ENCODE measurements around the gene ELP1. TPM values are rescaled to one million over a fixed set of nuclear protein-coding genes. Genes with fewer than 3 reads are reported as not detected.

The ELP1 gene
- total and polyA plus RNA-seq, 4 donors: 9.3 to 27.7 (median 16.4) TPM

- no peak for DNase-seq (ENCODE audit: low spot score)
- Histone ChIP-seq H3K9ac (ENCODE audit: low read depth in 1 of 2, low read length in 2 of 2) (no peak overlapping the region), H3K9me3 (ENCODE audit: control insufficient read depth in 4 of 4, low read length in 3 of 4) (no peaks in the 10 kb centered on the region), H3K4me1 (ENCODE audit: control insufficient read depth in 4 of 4, insufficient read depth in 4 of 4, low read length in 3 of 4) (peaks cover 0 to 2% (median 0%) of the 10 kb centered on the region in 4 donors), H3K36me3 (ENCODE audit: control insufficient read depth in 4 of 4, insufficient read depth in 3 of 4, low read depth in 1 of 4, low read length in 3 of 4) (no peaks in the 10 kb centered on the region), H3K27me3 (ENCODE audit: control insufficient read depth in 4 of 4, insufficient read depth in 4 of 4, low read length in 3 of 4) (no peaks in the 10 kb centered on the region), H3K27ac (ENCODE audit: low read depth in 1 of 2, low read length in 2 of 2) (no peak overlapping the region), H3K4me3 (ENCODE audit: low read depth in 1 of 3, low read length in 3 of 3) (no peak overlapping the region)
- WGBS: 89% methylated on average over 3 of the region's 3 CpGs
- no peak for TF ChIP-seq GABPA (IDR thresholded peaks at IDR 0.05 in 1 of 2, conservative IDR thresholded peaks at IDR 0.05 in 1 of 2)
- no peak for TF ChIP-seq TAF1 (conservative IDR thresholded peaks at IDR 0.05)
Observed at GRCh38 chr9:108832179-108832500, 101.8 kb downstream of the ELP1 start.

DNA sequence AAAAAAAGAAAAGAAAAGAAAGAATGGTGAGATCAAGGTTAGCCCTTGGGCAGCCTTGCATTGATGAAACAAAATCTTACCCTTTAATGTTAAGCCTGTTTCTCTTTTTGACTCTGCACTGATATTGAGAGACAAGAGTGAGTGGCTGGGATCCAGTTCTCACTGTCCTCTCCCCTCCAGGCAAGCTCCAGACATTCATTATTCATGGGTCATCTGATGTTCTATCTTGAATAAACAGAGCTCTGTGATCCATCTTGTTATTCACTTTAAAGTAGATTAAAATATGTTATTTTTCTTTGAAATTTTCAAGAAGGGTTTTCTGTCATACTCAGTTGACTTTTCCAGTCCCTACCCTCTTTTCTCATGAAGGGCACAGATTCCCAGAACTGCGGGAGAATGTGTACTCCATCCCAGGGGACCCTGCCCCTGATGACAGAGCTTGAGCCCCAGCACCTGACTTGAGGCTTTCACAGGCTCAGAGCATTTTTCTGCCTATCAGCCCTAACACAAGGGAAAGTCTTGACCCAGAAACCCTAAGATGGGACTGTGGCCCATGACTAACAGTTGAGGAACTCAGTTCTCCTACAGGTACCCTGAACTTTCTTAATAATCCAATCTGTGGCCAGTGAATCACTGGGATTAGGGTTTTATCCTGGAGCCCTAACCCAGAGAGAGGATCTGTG, 102.3 kb downstream of the ELP1 start:
- Histone ChIP-seq H3K27ac (ENCODE audit: low read depth in 1 of 2, low read length in 2 of 2) (no peak overlapping the region), H3K4me3 (ENCODE audit: low read depth in 1 of 3, low read length in 3 of 3) (no peak overlapping the region), H3K27me3 (ENCODE audit: control insufficient read depth in 4 of 4, insufficient read depth in 4 of 4, low read length in 3 of 4) (no peaks in the 10 kb centered on the region), H3K9ac (ENCODE audit: low read depth in 1 of 2, low read length in 2 of 2) (no peak overlapping the region), H3K4me1 (ENCODE audit: control insufficient read depth in 4 of 4, insufficient read depth in 4 of 4, low read length in 3 of 4) (peaks cover 0 to 2% (median 0%) of the 10 kb centered on the region in 4 donors), H3K36me3 (ENCODE audit: control insufficient read depth in 4 of 4, insufficient read depth in 3 of 4, low read depth in 1 of 4, low read length in 3 of 4) (no peaks in the 10 kb centered on the region), H3K9me3 (ENCODE audit: control insufficient read depth in 4 of 4, low read length in 3 of 4) (no peaks in the 10 kb centered on the region)
- no peak for DNase-seq (ENCODE audit: low spot score)
- TF ChIP-seq HNF4G (IDR thresholded peaks at IDR 0.05) (no peak), EGR1 (IDR thresholded peaks at IDR 0.05; ENCODE audit: low read depth in 2 of 2) (no peak), GABPA (IDR thresholded peaks at IDR 0.05 in 1 of 2, conservative IDR thresholded peaks at IDR 0.05 in 1 of 2) (no peak), HNF4A (conservative IDR thresholded peaks at IDR 0.05) (no peak), RAD21 (IDR thresholded peaks at IDR 0.05) (no peak), JUND (IDR thresholded peaks at IDR 0.05) (no peak), YY1 (IDR thresholded peaks at IDR 0.05) (no peak), FOXA2 (IDR thresholded peaks at IDR 0.05) (no peak), FOXA1 (IDR thresholded peaks at IDR 0.05) (no peak), RXRA (IDR thresholded peaks at IDR 0.05) (no peak), TAF1 (conservative IDR thresholded peaks at IDR 0.05) (no peak), NR2F2 (IDR thresholded peaks at IDR 0.05) (no peak), MAX (IDR thresholded peaks at IDR 0.05) (no peak), SP1 (IDR thresholded peaks at IDR 0.05) (no peak)
- TF ChIP-seq, protein P1, sequence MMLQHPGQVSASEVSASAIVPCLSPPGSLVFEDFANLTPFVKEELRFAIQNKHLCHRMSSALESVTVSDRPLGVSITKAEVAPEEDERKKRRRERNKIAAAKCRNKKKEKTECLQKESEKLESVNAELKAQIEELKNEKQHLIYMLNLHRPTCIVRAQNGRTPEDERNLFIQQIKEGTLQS (IDR thresholded peaks at IDR 0.05): no peak
- TF ChIP-seq, protein P2, sequence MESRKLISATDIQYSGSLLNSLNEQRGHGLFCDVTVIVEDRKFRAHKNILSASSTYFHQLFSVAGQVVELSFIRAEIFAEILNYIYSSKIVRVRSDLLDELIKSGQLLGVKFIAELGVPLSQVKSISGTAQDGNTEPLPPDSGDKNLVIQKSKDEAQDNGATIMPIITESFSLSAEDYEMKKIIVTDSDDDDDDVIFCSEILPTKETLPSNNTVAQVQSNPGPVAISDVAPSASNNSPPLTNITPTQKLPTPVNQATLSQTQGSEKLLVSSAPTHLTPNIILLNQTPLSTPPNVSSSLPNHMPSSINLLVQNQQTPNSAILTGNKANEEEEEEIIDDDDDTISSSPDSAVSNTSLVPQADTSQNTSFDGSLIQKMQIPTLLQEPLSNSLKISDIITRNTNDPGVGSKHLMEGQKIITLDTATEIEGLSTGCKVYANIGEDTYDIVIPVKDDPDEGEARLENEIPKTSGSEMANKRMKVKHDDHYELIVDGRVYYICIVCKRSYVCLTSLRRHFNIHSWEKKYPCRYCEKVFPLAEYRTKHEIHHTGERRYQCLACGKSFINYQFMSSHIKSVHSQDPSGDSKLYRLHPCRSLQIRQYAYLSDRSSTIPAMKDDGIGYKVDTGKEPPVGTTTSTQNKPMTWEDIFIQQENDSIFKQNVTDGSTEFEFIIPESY (IDR thresholded peaks at IDR 0.05): no peak
- TF ChIP-seq, protein P3, sequence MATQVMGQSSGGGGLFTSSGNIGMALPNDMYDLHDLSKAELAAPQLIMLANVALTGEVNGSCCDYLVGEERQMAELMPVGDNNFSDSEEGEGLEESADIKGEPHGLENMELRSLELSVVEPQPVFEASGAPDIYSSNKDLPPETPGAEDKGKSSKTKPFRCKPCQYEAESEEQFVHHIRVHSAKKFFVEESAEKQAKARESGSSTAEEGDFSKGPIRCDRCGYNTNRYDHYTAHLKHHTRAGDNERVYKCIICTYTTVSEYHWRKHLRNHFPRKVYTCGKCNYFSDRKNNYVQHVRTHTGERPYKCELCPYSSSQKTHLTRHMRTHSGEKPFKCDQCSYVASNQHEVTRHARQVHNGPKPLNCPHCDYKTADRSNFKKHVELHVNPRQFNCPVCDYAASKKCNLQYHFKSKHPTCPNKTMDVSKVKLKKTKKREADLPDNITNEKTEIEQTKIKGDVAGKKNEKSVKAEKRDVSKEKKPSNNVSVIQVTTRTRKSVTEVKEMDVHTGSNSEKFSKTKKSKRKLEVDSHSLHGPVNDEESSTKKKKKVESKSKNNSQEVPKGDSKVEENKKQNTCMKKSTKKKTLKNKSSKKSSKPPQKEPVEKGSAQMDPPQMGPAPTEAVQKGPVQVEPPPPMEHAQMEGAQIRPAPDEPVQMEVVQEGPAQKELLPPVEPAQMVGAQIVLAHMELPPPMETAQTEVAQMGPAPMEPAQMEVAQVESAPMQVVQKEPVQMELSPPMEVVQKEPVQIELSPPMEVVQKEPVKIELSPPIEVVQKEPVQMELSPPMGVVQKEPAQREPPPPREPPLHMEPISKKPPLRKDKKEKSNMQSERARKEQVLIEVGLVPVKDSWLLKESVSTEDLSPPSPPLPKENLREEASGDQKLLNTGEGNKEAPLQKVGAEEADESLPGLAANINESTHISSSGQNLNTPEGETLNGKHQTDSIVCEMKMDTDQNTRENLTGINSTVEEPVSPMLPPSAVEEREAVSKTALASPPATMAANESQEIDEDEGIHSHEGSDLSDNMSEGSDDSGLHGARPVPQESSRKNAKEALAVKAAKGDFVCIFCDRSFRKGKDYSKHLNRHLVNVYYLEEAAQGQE (IDR thresholded peaks at IDR 0.05): no peak
- TF ChIP-seq, protein P4, sequence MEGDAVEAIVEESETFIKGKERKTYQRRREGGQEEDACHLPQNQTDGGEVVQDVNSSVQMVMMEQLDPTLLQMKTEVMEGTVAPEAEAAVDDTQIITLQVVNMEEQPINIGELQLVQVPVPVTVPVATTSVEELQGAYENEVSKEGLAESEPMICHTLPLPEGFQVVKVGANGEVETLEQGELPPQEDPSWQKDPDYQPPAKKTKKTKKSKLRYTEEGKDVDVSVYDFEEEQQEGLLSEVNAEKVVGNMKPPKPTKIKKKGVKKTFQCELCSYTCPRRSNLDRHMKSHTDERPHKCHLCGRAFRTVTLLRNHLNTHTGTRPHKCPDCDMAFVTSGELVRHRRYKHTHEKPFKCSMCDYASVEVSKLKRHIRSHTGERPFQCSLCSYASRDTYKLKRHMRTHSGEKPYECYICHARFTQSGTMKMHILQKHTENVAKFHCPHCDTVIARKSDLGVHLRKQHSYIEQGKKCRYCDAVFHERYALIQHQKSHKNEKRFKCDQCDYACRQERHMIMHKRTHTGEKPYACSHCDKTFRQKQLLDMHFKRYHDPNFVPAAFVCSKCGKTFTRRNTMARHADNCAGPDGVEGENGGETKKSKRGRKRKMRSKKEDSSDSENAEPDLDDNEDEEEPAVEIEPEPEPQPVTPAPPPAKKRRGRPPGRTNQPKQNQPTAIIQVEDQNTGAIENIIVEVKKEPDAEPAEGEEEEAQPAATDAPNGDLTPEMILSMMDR (IDR thresholded peaks at IDR 0.05; ENCODE audit: low read depth, low read length, missing input control): no peak
- WGBS: 93% methylated on average over 1 of the region's 1 CpG
